ENCODE data around the gene C2orf74. TPM values are rescaled to one million over a fixed set of nuclear protein-coding genes. Genes with fewer than 3 reads are reported as not detected.

C2orf74 gene
- total RNA-seq, 1 donor from 2014 or later, result 13.6 TPM

DNA sequence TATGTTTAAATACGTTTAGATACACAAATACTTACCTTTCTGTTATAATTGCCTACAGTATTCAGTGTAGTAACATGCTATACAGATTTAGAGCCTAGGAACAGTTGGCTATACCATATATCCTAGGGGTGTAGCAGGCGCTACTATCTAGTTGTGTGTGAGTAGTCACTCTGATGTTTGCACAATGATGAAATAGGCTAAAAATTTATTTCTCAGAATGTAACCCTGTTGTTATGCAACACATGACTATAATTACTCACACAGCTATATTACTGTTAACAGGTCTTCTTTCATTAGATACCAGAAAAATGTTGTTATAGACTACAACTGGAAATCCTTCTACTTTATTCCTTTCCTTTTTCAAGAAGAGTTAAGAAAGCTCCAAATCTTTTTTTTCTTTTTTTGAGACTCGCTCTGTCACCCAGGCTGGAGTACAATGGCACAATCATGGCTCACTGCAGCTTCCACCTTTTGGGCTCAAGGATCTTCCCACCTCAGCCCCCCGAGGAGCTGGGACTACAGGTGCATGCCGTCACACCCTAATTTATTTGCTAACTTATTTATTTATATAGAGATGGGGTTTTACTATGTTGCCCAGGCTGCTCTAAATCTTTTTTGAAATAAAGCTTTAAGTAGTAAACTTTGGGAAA is 48.5 kb downstream of the C2orf74 start:
- TF ChIP-seq, protein P1, sequence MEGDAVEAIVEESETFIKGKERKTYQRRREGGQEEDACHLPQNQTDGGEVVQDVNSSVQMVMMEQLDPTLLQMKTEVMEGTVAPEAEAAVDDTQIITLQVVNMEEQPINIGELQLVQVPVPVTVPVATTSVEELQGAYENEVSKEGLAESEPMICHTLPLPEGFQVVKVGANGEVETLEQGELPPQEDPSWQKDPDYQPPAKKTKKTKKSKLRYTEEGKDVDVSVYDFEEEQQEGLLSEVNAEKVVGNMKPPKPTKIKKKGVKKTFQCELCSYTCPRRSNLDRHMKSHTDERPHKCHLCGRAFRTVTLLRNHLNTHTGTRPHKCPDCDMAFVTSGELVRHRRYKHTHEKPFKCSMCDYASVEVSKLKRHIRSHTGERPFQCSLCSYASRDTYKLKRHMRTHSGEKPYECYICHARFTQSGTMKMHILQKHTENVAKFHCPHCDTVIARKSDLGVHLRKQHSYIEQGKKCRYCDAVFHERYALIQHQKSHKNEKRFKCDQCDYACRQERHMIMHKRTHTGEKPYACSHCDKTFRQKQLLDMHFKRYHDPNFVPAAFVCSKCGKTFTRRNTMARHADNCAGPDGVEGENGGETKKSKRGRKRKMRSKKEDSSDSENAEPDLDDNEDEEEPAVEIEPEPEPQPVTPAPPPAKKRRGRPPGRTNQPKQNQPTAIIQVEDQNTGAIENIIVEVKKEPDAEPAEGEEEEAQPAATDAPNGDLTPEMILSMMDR (IDR thresholded peaks at IDR 0.05; ENCODE audit: unreplicated experiment), result no peak
- H3K4me1 Mint-ChIP-seq (ENCODE audit: unreplicated experiment), result no peaks in the 10 kb centered on the region
- DNase-seq (ENCODE audit: low spot score), result no peak
- H3K27ac Mint-ChIP-seq (ENCODE audit: unreplicated experiment), result no peak overlapping the region
- no peaks in the 10 kb centered on the region for H3K27me3 Mint-ChIP-seq (ENCODE audit: unreplicated experiment)
- no peak overlapping the region for H3K4me3 Mint-ChIP-seq (ENCODE audit: unreplicated experiment)
- H3K36me3 Mint-ChIP-seq (ENCODE audit: low read depth, unreplicated experiment), result peaks cover 9% of the 10 kb centered on the region
- no peaks in the 10 kb centered on the region for H3K9me3 Mint-ChIP-seq (ENCODE audit: unreplicated experiment)

DNA sequence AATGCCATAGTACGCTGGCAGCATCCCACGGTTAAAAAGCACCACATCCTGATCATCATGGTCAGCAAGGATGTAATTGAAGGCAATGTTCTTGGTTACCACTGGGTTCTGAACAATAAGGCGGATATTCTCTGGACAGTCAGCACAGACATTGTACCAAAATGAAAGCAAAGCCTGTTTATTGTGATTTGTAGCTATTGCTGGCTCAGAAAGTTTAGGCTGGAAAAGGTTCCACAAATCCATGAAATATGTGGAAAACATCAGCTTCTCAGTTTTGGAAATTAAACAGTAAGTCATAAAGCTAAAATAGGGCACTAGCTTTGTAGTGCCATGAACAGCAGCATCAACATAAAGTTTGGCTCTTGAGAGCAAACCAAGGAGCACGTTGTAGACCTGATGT is 52.2 kb downstream of the C2orf74 start:
- H3K27me3 Mint-ChIP-seq (ENCODE audit: unreplicated experiment), result no peaks in the 10 kb centered on the region
- H3K36me3 Mint-ChIP-seq (ENCODE audit: low read depth, unreplicated experiment), result peaks cover 10% of the 10 kb centered on the region
- H3K4me1 Mint-ChIP-seq (ENCODE audit: unreplicated experiment), result no peaks in the 10 kb centered on the region
- H3K4me3 Mint-ChIP-seq (ENCODE audit: unreplicated experiment), result no peak overlapping the region
- no peak for DNase-seq (ENCODE audit: low spot score)
- no peaks in the 10 kb centered on the region for H3K9me3 Mint-ChIP-seq (ENCODE audit: unreplicated experiment)
- no peak overlapping the region for H3K27ac Mint-ChIP-seq (ENCODE audit: unreplicated experiment)
- TF ChIP-seq, protein P1 (IDR thresholded peaks at IDR 0.05; ENCODE audit: unreplicated experiment), result no peak

Other genes with a start within 250 kb of the C2orf74 start
- gene PEX13, start 144.5 kb upstream of the C2orf74 start, total RNA-seq (ENCODE audit: unreplicated experiment), result 24.8 TPM
- 8.5 TPM for gene PUS10, start 143.9 kb upstream of the C2orf74 start, total RNA-seq (ENCODE audit: unreplicated experiment)
- gene SANBR, start 96.3 kb upstream of the C2orf74 start, total RNA-seq (ENCODE audit: unreplicated experiment), result 27.3 TPM